GM10266 (cell line): ENCODE measurements around the gene SHISA8.
"Not testable (repeated sequence)": the region's sequence is repeated elsewhere in the genome, so short reads cannot be mapped to it uniquely, and the experiment has no call there.

Experiments used
- DNase-seq: peaks from one replicate; pipeline ENCODE4 v3.0.0; 2012; ENCODE audit errors: extremely low spot score
- CTCF ChIP-seq: IDR thresholded peaks from 2 replicates; pipeline ENCODE4 v1.5.1; 2012; ENCODE audit warnings: mild to moderate bottlenecking, low read depth; ENCODE audit not compliant: control insufficient read depth, insufficient read depth; ENCODE audit errors: missing control alignments

Gene SHISA8

GRCh38 chr22:41876275-41876674 is 38.6 kb downstream of the SHISA8 start:
- no peak for DNase-seq
- TF ChIP-seq CTCF, result no peak

- TF ChIP-seq CTCF, result no peak
- no peak for DNase-seq
These were observed 39.2 kb downstream of the SHISA8 start for GRCh38 chr22:41875531-41876270.

GRCh38 chr22:41874090-41874489 is 40.8 kb downstream of the SHISA8 start:
- no peak for TF ChIP-seq CTCF
- no peak for DNase-seq

- no peak for DNase-seq
- TF ChIP-seq CTCF, result no peak
These were observed 41.5 kb downstream of the SHISA8 start for GRCh38 chr22:41873391-41873790.

- DNase-seq, result no peak
- no peak for TF ChIP-seq CTCF
These were observed 44.1 kb downstream of the SHISA8 start for GRCh38 chr22:41870786-41871185.

GRCh38 chr22:41870081-41870480 is 44.8 kb downstream of the SHISA8 start:
- DNase-seq, result not testable (repeated sequence)

- TF ChIP-seq CTCF, result no peak
- DNase-seq, result no peak
These were observed 46.3 kb downstream of the SHISA8 start for GRCh38 chr22:41868556-41868955.

- DNase-seq, result no peak
- no peak for TF ChIP-seq CTCF
These were observed 51.4 kb downstream of the SHISA8 start for GRCh38 chr22:41863472-41863871.
